HEK293 (cell line): Measurements from ENCODE around the gene GALNT9.

Experiments used
- GLIS1 ChIP-seq: fragments of 450-650 bp; formaldehyde crosslinking; IDR thresholded peaks from 2 replicates; pipeline ENCODE4 v1.5.1; 2016; ENCODE audit warnings: missing biosample characterization, missing genetic modification characterization
- PATZ1 ChIP-seq: fragments of 450-650 bp; formaldehyde crosslinking; IDR thresholded peaks from 2 replicates; pipeline ENCODE4 v1.5.1; 2016; ENCODE audit warnings: missing biosample characterization, missing genetic modification characterization
- PBX3 ChIP-seq: sonication (generic); formaldehyde crosslinking; IDR thresholded peaks from 2 replicates; pipeline ENCODE4 v1.8.1; 2022; ENCODE audit warnings: mild to moderate bottlenecking, moderate library complexity, missing genetic modification reagents
- SP3 ChIP-seq: fragments of 450-650 bp; formaldehyde crosslinking; IDR thresholded peaks from 2 replicates; pipeline ENCODE4 v1.5.1; 2016; ENCODE audit warnings: missing biosample characterization, missing genetic modification characterization
- WT1 ChIP-seq: fragments of 450-650 bp; formaldehyde crosslinking; IDR thresholded peaks from 2 replicates; pipeline ENCODE4 v1.5.1; 2016; ENCODE audit warnings: missing biosample characterization, missing genetic modification characterization
- ZBTB1 ChIP-seq: fragments of 450-650 bp; formaldehyde crosslinking; IDR thresholded peaks from 2 replicates; pipeline ENCODE4 v1.5.1; 2016; ENCODE audit warnings: missing biosample characterization, missing genetic modification characterization
- ZBTB20 ChIP-seq: fragments of 450-650 bp; formaldehyde crosslinking; IDR thresholded peaks from 2 replicates; pipeline ENCODE4 v1.5.1; 2016; ENCODE audit warnings: missing biosample characterization, missing genetic modification characterization
- ZIC2 ChIP-seq: fragments of 450-650 bp; formaldehyde crosslinking; IDR thresholded peaks from 2 replicates; pipeline ENCODE4 v1.5.1; 2016; ENCODE audit warnings: missing biosample characterization, missing genetic modification characterization
- ZNF114 ChIP-seq: fragments of 450-650 bp; formaldehyde crosslinking; IDR thresholded peaks from 2 replicates; pipeline ENCODE4 v1.5.0; 2017; ENCODE audit warnings: missing biosample characterization, missing genetic modification characterization
- ZNF214 ChIP-seq: fragments of 450-650 bp; formaldehyde crosslinking; IDR thresholded peaks from 2 replicates; pipeline ENCODE4 v1.5.1; 2017; ENCODE audit warnings: missing biosample characterization, mild to moderate bottlenecking, missing genetic modification characterization, borderline replicate concordance
- ZNF335 ChIP-seq: fragments of 450-650 bp; formaldehyde crosslinking; conservative IDR thresholded peaks from 2 replicates; pipeline ENCODE4 v1.5.1; 2016; ENCODE audit warnings: missing biosample characterization, missing genetic modification characterization
- ZNF510 ChIP-seq: fragments of 450-650 bp; formaldehyde crosslinking; IDR thresholded peaks from 2 replicates; pipeline ENCODE4 v1.5.1; 2018; ENCODE audit warnings: mild to moderate bottlenecking, missing genetic modification characterization, missing biosample characterization; ENCODE audit not compliant: insufficient replicate concordance
- ZNF513 ChIP-seq: fragments of 450-650 bp; IDR thresholded peaks from 2 replicates; pipeline ENCODE4 v1.5.1; 2018; ENCODE audit warnings: missing biosample characterization, missing genetic modification characterization
- ZNF521 ChIP-seq: fragments of 450-650 bp; formaldehyde crosslinking; IDR thresholded peaks from 2 replicates; pipeline ENCODE4 v1.5.1; 2017; ENCODE audit warnings: missing biosample characterization, mild to moderate bottlenecking, missing genetic modification characterization
- ZNF580 ChIP-seq: fragments of 450-650 bp; formaldehyde crosslinking; IDR thresholded peaks from 2 replicates; pipeline ENCODE4 v1.5.1; 2016; ENCODE audit warnings: missing biosample characterization, missing genetic modification characterization
- ZNF610 ChIP-seq: fragments of 450-650 bp; formaldehyde crosslinking; IDR thresholded peaks from 2 replicates; pipeline ENCODE4 v1.5.1; 2016; ENCODE audit warnings: missing biosample characterization, missing genetic modification characterization, borderline replicate concordance
- ZNF664 ChIP-seq: fragments of 450-650 bp; formaldehyde crosslinking; IDR thresholded peaks from 2 replicates; pipeline ENCODE4 v1.5.1; 2016; ENCODE audit warnings: missing biosample characterization, missing genetic modification characterization
- ZNF692 ChIP-seq: fragments of 450-650 bp; formaldehyde crosslinking; IDR thresholded peaks from 2 replicates; pipeline ENCODE4 v1.5.1; 2016; ENCODE audit warnings: missing biosample characterization, missing genetic modification characterization
- ZSCAN16 ChIP-seq: fragments of 450-650 bp; formaldehyde crosslinking; IDR thresholded peaks from 2 replicates; pipeline ENCODE4 v1.5.1; 2016; ENCODE audit warnings: missing biosample characterization, missing genetic modification characterization
- TF ChIP-seq, protein P1 (sequence below): fragments of 450-650 bp; formaldehyde crosslinking; IDR thresholded peaks from 2 replicates; pipeline ENCODE4 v1.5.1; 2016; ENCODE audit warnings: missing biosample characterization, missing genetic modification characterization
- TF ChIP-seq, protein P2 (sequence below): fragments of 450-650 bp; formaldehyde crosslinking; IDR thresholded peaks from 2 replicates; pipeline ENCODE4 v1.5.1; 2017; ENCODE audit warnings: missing biosample characterization, missing genetic modification characterization
- TF ChIP-seq, protein P3 (sequence below): fragments of 450-650 bp; formaldehyde crosslinking; IDR thresholded peaks from 2 replicates; pipeline ENCODE4 v1.5.1; 2016; ENCODE audit warnings: missing biosample characterization, missing genetic modification characterization

The GALNT9 gene

GRCh38 chr12:132329720-132330548 lies 545 bp upstream of the GALNT9 start (continued):
- TF ChIP-seq, protein P1, sequence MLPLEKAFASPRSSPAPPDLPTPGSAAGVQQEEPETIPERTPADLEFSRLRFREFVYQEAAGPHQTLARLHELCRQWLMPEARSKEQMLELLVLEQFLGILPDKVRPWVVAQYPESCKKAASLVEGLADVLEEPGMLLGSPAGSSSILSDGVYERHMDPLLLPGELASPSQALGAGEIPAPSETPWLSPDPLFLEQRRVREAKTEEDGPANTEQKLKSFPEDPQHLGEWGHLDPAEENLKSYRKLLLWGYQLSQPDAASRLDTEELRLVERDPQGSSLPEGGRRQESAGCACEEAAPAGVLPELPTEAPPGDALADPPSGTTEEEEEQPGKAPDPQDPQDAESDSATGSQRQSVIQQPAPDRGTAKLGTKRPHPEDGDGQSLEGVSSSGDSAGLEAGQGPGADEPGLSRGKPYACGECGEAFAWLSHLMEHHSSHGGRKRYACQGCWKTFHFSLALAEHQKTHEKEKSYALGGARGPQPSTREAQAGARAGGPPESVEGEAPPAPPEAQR (tag by site-specific recombination), result no peak
- TF ChIP-seq SP3 (tag by site-specific recombination), result 0 out of 2 replicates have a peak, but pooled peaks have one; percentile 18
- TF ChIP-seq ZNF114, result no peak
- TF ChIP-seq ZIC2, result no peak
- 0 out of 2 replicates have a peak, but pooled peaks have one; percentile 19 for TF ChIP-seq PATZ1 (tag by site-specific recombination)
- peak; percentile 30; the same call in 1 of the 2 replicates for TF ChIP-seq ZNF335
- 0 out of 2 replicates have a peak, but pooled peaks have one; percentile 8 for TF ChIP-seq GLIS1 (tag by site-specific recombination)
- TF ChIP-seq ZBTB1 (tag by site-specific recombination), result no peak
- no peak for TF ChIP-seq ZNF513
- no peak for TF ChIP-seq ZNF521
- TF ChIP-seq PBX3 (CRISPR knock-in tag), result no peak
- TF ChIP-seq ZNF510 (tag by site-specific recombination), result no peak
- 0 out of 2 replicates have a peak, but pooled peaks have one; percentile 22 for TF ChIP-seq ZNF664 (tag by site-specific recombination)
- peak; percentile 79; the same call in 1 of the 2 replicates for TF ChIP-seq ZSCAN16 (tag by site-specific recombination)
- no peak for TF ChIP-seq ZNF610
- no peak for TF ChIP-seq WT1 (tag by site-specific recombination)
- peak; percentile 22; the same call in 1 of the 2 replicates for TF ChIP-seq ZBTB20
- TF ChIP-seq, protein P2, sequence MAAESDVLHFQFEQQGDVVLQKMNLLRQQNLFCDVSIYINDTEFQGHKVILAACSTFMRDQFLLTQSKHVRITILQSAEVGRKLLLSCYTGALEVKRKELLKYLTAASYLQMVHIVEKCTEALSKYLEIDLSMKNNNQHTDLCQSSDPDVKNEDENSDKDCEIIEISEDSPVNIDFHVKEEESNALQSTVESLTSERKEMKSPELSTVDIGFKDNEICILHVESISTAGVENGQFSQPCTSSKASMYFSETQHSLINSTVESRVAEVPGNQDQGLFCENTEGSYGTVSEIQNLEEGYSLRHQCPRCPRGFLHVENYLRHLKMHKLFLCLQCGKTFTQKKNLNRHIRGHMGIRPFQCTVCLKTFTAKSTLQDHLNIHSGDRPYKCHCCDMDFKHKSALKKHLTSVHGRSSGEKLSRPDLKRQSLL, result no peak
- TF ChIP-seq ZNF214 (tag by site-specific recombination), result no peak
- TF ChIP-seq, protein P3, sequence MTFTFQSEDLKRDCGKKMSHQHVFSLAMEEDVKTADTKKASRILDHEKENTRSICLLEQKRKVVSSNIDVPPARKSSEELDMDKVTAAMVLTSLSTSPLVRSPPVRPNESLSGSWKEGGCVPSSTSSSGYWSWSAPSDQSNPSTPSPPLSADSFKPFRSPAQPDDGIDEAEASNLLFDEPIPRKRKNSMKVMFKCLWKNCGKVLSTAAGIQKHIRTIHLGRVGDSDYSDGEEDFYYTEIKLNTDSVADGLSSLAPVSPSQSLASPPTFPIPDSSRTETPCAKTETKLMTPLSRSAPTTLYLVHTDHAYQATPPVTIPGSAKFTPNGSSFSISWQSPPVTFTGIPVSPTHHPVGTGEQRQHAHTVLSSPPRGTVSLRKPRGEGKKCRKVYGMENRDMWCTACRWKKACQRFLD, result no peak
- TF ChIP-seq ZNF692 (tag by site-specific recombination), result no peak
- TF ChIP-seq ZNF580 (tag by site-specific recombination), result no peak
